ENCODE measurements around the gene LSG1. TPM values are rescaled to one million over a fixed set of nuclear protein-coding genes. Genes with fewer than 3 reads are reported as not detected.
A peak's percentile ranks its signal among the peaks of the same experiment; 100 is the strongest.

LSG1 gene
- polyA plus RNA-seq, 1 donor from 2014 or later, result 35.5 TPM

GRCh38 chr3:194632809-194633348 is 39.1 kb downstream of the LSG1 start:
- Histone ChIP-seq H3K27ac (ENCODE audit: low read length) (peak overlapping the region; percentile 49), H3K4me3 (ENCODE audit: low read length) (peak overlapping the region; percentile 83), H3K27me3 (ENCODE audit: insufficient read depth, low read depth, low read length) (no peaks in the 10 kb centered on the region), H3K9ac (ENCODE audit: low read length) (peak overlapping the region; percentile 82), H3K79me2 (replicated peaks; ENCODE audit: insufficient read depth, low read length) (no peaks in the 10 kb centered on the region), H3K4me2 (ENCODE audit: low read length) (peak overlapping the region; percentile 37), H2AFZ (ENCODE audit: low read depth, low read length) (peak overlapping the region; percentile 60), H3K9me2 (ENCODE audit: insufficient read depth, low read length) (no peaks in the 10 kb centered on the region), H3K9me3 (ENCODE audit: low read length) (peaks cover 10% of the 10 kb centered on the region), H3K36me3 (ENCODE audit: insufficient read depth, low read length) (no peaks in the 10 kb centered on the region), H3F3A (ENCODE audit: insufficient read depth, low read length, poor library complexity, severe bottlenecking) (no peaks in the 10 kb centered on the region), H4K20me1 (ENCODE audit: insufficient read depth) (no peaks in the 10 kb centered on the region)
- TF ChIP-seq RAD21 (conservative IDR thresholded peaks at IDR 0.05), result no peak
- no peak for TF ChIP-seq REST (IDR thresholded peaks at IDR 0.05; ENCODE audit: borderline replicate concordance)
- TF ChIP-seq SMC3 (conservative IDR thresholded peaks at IDR 0.05; ENCODE audit: poor library complexity), result no peak
- TF ChIP-seq EP300 (conservative IDR thresholded peaks at IDR 0.05; ENCODE audit: poor library complexity, severe bottlenecking), result no peak
- TF ChIP-seq TAF1 (IDR thresholded peaks at IDR 0.05; ENCODE audit: low read depth), result no peak

GRCh38 chr3:194632226-194632808 is 39.7 kb downstream of the LSG1 start:
- TF ChIP-seq RAD21 (conservative IDR thresholded peaks at IDR 0.05) (no peak), SMC3 (conservative IDR thresholded peaks at IDR 0.05; ENCODE audit: poor library complexity) (no peak), MXI1 (conservative IDR thresholded peaks at IDR 0.05; ENCODE audit: poor library complexity, severe bottlenecking) (no peak)
- Histone ChIP-seq H3K27ac (ENCODE audit: low read length) (peak overlapping the region; percentile 49), H3K9me2 (ENCODE audit: insufficient read depth, low read length) (no peaks in the 10 kb centered on the region), H3K9me3 (ENCODE audit: low read length) (peaks cover 10% of the 10 kb centered on the region), H2AFZ (ENCODE audit: low read depth, low read length) (peak overlapping the region; percentile 60), H3F3A (ENCODE audit: insufficient read depth, low read length, poor library complexity, severe bottlenecking) (no peaks in the 10 kb centered on the region), H4K20me1 (ENCODE audit: insufficient read depth) (no peaks in the 10 kb centered on the region), H3K4me2 (ENCODE audit: low read length) (peak overlapping the region; percentile 37), H3K79me2 (replicated peaks; ENCODE audit: insufficient read depth, low read length) (no peaks in the 10 kb centered on the region), H3K4me3 (ENCODE audit: low read length) (peak overlapping the region; percentile 83), H3K36me3 (ENCODE audit: insufficient read depth, low read length) (no peaks in the 10 kb centered on the region), H3K27me3 (ENCODE audit: insufficient read depth, low read depth, low read length) (no peaks in the 10 kb centered on the region), H3K9ac (ENCODE audit: low read length) (peak overlapping the region; percentile 82)

- Histone ChIP-seq H3K36me3 (ENCODE audit: insufficient read depth, low read length) (no peaks in the 10 kb centered on the region), H3K4me3 (ENCODE audit: low read length) (peak overlapping the region; percentile 83), H3F3A (ENCODE audit: insufficient read depth, low read length, poor library complexity, severe bottlenecking) (no peaks in the 10 kb centered on the region), H3K79me2 (replicated peaks; ENCODE audit: insufficient read depth, low read length) (no peaks in the 10 kb centered on the region), H3K27ac (ENCODE audit: low read length) (no peak overlapping the region), H3K9me2 (ENCODE audit: insufficient read depth, low read length) (no peaks in the 10 kb centered on the region), H3K4me2 (ENCODE audit: low read length) (no peak overlapping the region), H4K20me1 (ENCODE audit: insufficient read depth) (no peaks in the 10 kb centered on the region), H3K27me3 (ENCODE audit: insufficient read depth, low read depth, low read length) (no peaks in the 10 kb centered on the region), H2AFZ (ENCODE audit: low read depth, low read length) (no peak overlapping the region), H3K9ac (ENCODE audit: low read length) (no peak overlapping the region), H3K9me3 (ENCODE audit: low read length) (peaks cover 10% of the 10 kb centered on the region)
- TF ChIP-seq POLR2AphosphoS5 (IDR thresholded peaks at IDR 0.05) (no peak), RAD21 (conservative IDR thresholded peaks at IDR 0.05) (no peak), SMC3 (conservative IDR thresholded peaks at IDR 0.05; ENCODE audit: poor library complexity) (no peak), TAF1 (IDR thresholded peaks at IDR 0.05; ENCODE audit: low read depth) (no peak), EZH2 (IDR thresholded peaks at IDR 0.05; ENCODE audit: borderline replicate concordance, insufficient read depth, low read length, poor library complexity, severe bottlenecking) (no peak), REST (IDR thresholded peaks at IDR 0.05; ENCODE audit: borderline replicate concordance) (no peak), CTCF (IDR thresholded peaks at IDR 0.05; ENCODE audit: poor library complexity, severe bottlenecking) (no peak)
These were observed 40.3 kb downstream of the LSG1 start for GRCh38 chr3:194631696-194632095.
